Stimulated activated CD4-positive, alpha-beta T cell treated with anti-CD3 and anti-CD28 coated beads, TNF-alpha, amount 100 ng/mL, for 24 hours (primary cell): ENCODE data around the gene MYOM1.

Experiments used
- DNase-seq, 3 experiments: peaks; one replicate each; pipeline ENCODE4 v3.0.0-alpha.2; 2020; ENCODE audit warnings: low read depth in 3 of 3

The MYOM1 gene

GRCh38 chr18:3219631-3220335 is at the start of gene MYOM1:
MYOM1 (minus strand) TSS chr18:3219968; CDS start chr18:3215223, 4,745 bp downstream.
- DNase-seq: no peak

GRCh38 chr18:3269241-3269913 is 49.6 kb upstream of the MYOM1 start:
- DNase-seq: no peak

- no peak for DNase-seq
Measured at GRCh38 chr18:3268306-3268705, 48.5 kb upstream of the MYOM1 start.

- DNase-seq: no peak
Measured at GRCh38 chr18:3266062-3266608, 46.4 kb upstream of the MYOM1 start.

- DNase-seq: no peak
Measured at GRCh38 chr18:3265564-3266033, 45.8 kb upstream of the MYOM1 start.

GRCh38 chr18:3264362-3264761 is 44.6 kb upstream of the MYOM1 start:
- no peak for DNase-seq

GRCh38 chr18:3263132-3263700 is 43.4 kb upstream of the MYOM1 start:
- DNase-seq: no peak

GRCh38 chr18:3262234-3263131 is 42.7 kb upstream of the MYOM1 start:
- no peak for DNase-seq

GRCh38 chr18:3261373-3262233 is 41.8 kb upstream of the MYOM1 start, which contains the start of gene MYL12B:
MYL12B (plus strand) TSS chr18:3262133; CDS start chr18:3272899, 10,766 bp downstream.
- peak; percentile 48 to 73 (median 57) for DNase-seq

GRCh38 chr18:3260995-3261372 is 41.2 kb upstream of the MYOM1 start:
- no peak for DNase-seq

- no peak for DNase-seq
Measured at GRCh38 chr18:3257627-3258120, 37.9 kb upstream of the MYOM1 start.

- DNase-seq: no peak
Measured at GRCh38 chr18:3256693-3257626, 37.2 kb upstream of the MYOM1 start.

GRCh38 chr18:3255611-3256165 is 35.9 kb upstream of the MYOM1 start:
- no peak for DNase-seq

GRCh38 chr18:3254725-3255124 is 35.0 kb upstream of the MYOM1 start:
- no peak for DNase-seq

- DNase-seq: no peak
Measured at GRCh38 chr18:3252843-3253242, 33.1 kb upstream of the MYOM1 start.

- no peak for DNase-seq
Measured at GRCh38 chr18:3251963-3252277, 32.2 kb upstream of the MYOM1 start.

GRCh38 chr18:3251249-3251962 is 31.6 kb upstream of the MYOM1 start:
- DNase-seq: no peak
